ENCODE measurements around the gene RIN2.

DNA sequence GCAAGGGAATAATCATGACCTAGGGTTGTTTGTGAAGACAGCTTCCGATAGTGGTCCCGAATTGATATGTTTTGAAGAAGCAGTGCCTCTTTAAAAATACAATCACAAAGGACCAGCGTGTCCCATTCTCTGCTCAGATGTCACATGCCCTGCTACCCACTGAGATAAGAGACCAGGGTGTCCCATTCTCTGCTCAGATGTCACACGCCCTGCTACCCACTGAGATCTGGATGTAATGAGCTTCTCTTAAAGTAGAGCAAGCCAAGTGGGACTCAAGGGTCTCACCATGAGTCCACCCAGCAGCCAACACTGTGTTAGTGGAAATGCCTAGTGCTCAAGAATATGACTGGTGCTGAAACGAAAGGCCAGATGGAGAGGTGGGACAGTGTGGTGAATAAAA, 22.2 kb downstream of the RIN2 start:
- TF ChIP-seq EZH2 (IDR thresholded peaks at IDR 0.05; ENCODE audit: insufficient read depth, low read length): no peak
- TF ChIP-seq, protein P1, sequence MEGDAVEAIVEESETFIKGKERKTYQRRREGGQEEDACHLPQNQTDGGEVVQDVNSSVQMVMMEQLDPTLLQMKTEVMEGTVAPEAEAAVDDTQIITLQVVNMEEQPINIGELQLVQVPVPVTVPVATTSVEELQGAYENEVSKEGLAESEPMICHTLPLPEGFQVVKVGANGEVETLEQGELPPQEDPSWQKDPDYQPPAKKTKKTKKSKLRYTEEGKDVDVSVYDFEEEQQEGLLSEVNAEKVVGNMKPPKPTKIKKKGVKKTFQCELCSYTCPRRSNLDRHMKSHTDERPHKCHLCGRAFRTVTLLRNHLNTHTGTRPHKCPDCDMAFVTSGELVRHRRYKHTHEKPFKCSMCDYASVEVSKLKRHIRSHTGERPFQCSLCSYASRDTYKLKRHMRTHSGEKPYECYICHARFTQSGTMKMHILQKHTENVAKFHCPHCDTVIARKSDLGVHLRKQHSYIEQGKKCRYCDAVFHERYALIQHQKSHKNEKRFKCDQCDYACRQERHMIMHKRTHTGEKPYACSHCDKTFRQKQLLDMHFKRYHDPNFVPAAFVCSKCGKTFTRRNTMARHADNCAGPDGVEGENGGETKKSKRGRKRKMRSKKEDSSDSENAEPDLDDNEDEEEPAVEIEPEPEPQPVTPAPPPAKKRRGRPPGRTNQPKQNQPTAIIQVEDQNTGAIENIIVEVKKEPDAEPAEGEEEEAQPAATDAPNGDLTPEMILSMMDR (IDR thresholded peaks at IDR 0.05; ENCODE audit: insufficient read depth, low read depth, low read length): no peak

Data from astrocyte (in vitro differentiated cells and primary cell).